Stomach (tissue), 9 donors: ENCODE measurements around the gene SLC38A11. TPM values are rescaled to one million over a fixed set of nuclear protein-coding genes. Genes with fewer than 3 reads are reported as not detected.
"Not testable (repeated sequence)": the region's sequence is repeated elsewhere in the genome, so short reads cannot be mapped to it uniquely, and the experiment has no call there.

Source experiments
- DNase-seq, 2 donors: peaks; one replicate each; pipeline versions ENCODE4 v3.0.0 to v3.0.0-alpha.2; 2013 to 2019
- H3K27ac ChIP-seq, 5 donors: fragments of 200-600 bp in 4 of 5; sonication (generic) in 4 of 5; one replicate each; pipeline ENCODE4 v1.5.1; 2013 to 2019; ENCODE audit warnings: mild to moderate bottlenecking in 1 of 5, moderate library complexity in 1 of 5
- H3K27me3 ChIP-seq, 3 donors: fragments of 200-600 bp; sonication (generic); one replicate each; pipeline ENCODE4 v1.5.1; 2017 to 2019; ENCODE audit warnings: mixed run types in 1 of 3
- H3K36me3 ChIP-seq, 4 donors: fragments of 200-600 bp; sonication (generic); 1 replicate in 3 of 4; 2 replicates in 1 of 4; pipeline ENCODE4 v1.5.1; 2016 to 2019
- H3K4me1 ChIP-seq, 4 donors: fragments of 200-600 bp; sonication (generic); one replicate each; pipeline ENCODE4 v1.5.1; 2016 to 2019
- H3K4me3 ChIP-seq, 4 donors: fragments of 200-600 bp; sonication (generic) in 3 of 4; one replicate each; pipeline ENCODE4 v1.5.1; 2016 to 2019; ENCODE audit warnings: mild to moderate bottlenecking in 1 of 4
- H3K9me3 ChIP-seq, 4 donors: fragments of 200-600 bp; sonication (generic); one replicate each; pipeline ENCODE4 v1.5.1; 2016 to 2019
- CTCF ChIP-seq, 7 experiments: fragments of 450-650 bp in 4 of 7; fragments of 200-600 bp in 3 of 7; sonication (generic) in 3 of 7; IDR thresholded peaks; one replicate each; pipeline ENCODE4 v1.5.1; 2016 to 2019; ENCODE audit warnings: antibody characterized with exemption in 7 of 7, control low read depth in 2 of 7, mild to moderate bottlenecking in 1 of 7
- EP300 ChIP-seq: sonication (generic); formaldehyde crosslinking; IDR thresholded peaks from one replicate; pipeline ENCODE4 v1.6.1; 2017; ENCODE audit warnings: antibody characterized with exemption
- POLR2A ChIP-seq, 4 donors: fragments of 450-650 bp; IDR thresholded peaks; one replicate each; pipeline ENCODE4 v1.6.1; 2016; ENCODE audit warnings: antibody characterized with exemption in 4 of 4, control low read depth in 2 of 4, mild to moderate bottlenecking in 1 of 4, moderate library complexity in 1 of 4
- POLR2AphosphoS5 ChIP-seq, 3 donors: sonication (generic); formaldehyde crosslinking; IDR thresholded peaks; one replicate each; pipeline ENCODE4 v1.6.1; 2016; ENCODE audit warnings: antibody characterized with exemption in 3 of 3
- WGBS, 5 donors: extraction: QIAGEN DNeasy Blood & Tissue Kit in 3 of 5; methylation state at CpG; one replicate each; pipeline versions ENCODE4 v1.1.5 to v1.1.7; 2013 to 2018; 5-methylcytosine and 5-hydroxymethylcytosine counted together
- intact Hi-C: fragments of 100-400 bp; cut with DNase I; formaldehyde crosslinking; loops from one replicate; pipeline ENCODE4 v1.15.1; 2023; ENCODE audit warnings: low total_unique reads
- polyA plus RNA-seq, 3 donors: library from polyadenylated mRNA; stranded (reverse); fragments of 200-250 nt; gene quantifications; one replicate each; pipeline ENCODE4 v1.2.3, GENCODE V29; 2013
- total RNA-seq, 5 donors: library from RNA; depleted of rRNA; stranded (reverse); fragments of >200 nt; gene quantifications; one replicate each; pipeline versions ENCODE4 v1.1.0 to v1.2.3, GENCODE V29; 2014 to 2016
- donor health status: healthy with polysubstance abuse.
- donor health status: Bipolar disorder and iron deficiency.
- donor health status: healthy.

SLC38A11 gene
- total and polyA plus RNA-seq, 8 donors = 1.3 to 54.3 (median 5.3) TPM; not detected in 1

- no peak for DNase-seq
- intact Hi-C loops = no loop called here
- TF ChIP-seq POLR2A (IDR thresholded peaks at IDR 0.05) (no peak), EP300 (no peak), CTCF (IDR thresholded peaks at IDR 0.05) (no peak), POLR2AphosphoS5 (IDR thresholded peaks at IDR 0.05) (no peak)
These were observed 94.7 kb downstream of the SLC38A11 start for GRCh38 chr2:164860694-164861042.

GRCh38 chr2:164859906-164860693, 95.2 kb downstream of the SLC38A11 start:
- H3K36me3 ChIP-seq, H3K9me3 ChIP-seq, H3K27ac ChIP-seq, H3K27me3 ChIP-seq, intact Hi-C loops, DNase-seq, H3K4me3 ChIP-seq: not testable (repeated sequence)
- peaks cover 0 to 10% (median 2%) of the 10 kb centered on the region in 4 donors for H3K4me1 ChIP-seq
- 85 to 93% (median 92%) methylated on average over 4 of the region's 4 CpGs for WGBS, 5 donors

More at GRCh38 chr2:164860694-164861042, 94.7 kb downstream of the SLC38A11 start:
- H3K4me3 ChIP-seq = no peak overlapping the region
- H3K36me3 ChIP-seq = no peaks in the 10 kb centered on the region
- no peaks in the 10 kb centered on the region for H3K27me3 ChIP-seq
- H3K9me3 ChIP-seq = no peaks in the 10 kb centered on the region
- H3K27ac ChIP-seq = no peak overlapping the region
- peaks cover 0 to 10% (median 2%) of the 10 kb centered on the region in 4 donors for H3K4me1 ChIP-seq

- Histone ChIP-seq H3K27me3 (no peaks in the 10 kb centered on the region), H3K27ac (no peak overlapping the region), H3K4me3 (no peak overlapping the region), H3K36me3 (no peaks in the 10 kb centered on the region), H3K4me1 (peaks cover 0 to 10% (median 2%) of the 10 kb centered on the region in 4 donors), H3K9me3 (no peaks in the 10 kb centered on the region)
- intact Hi-C loops = no loop called here
- no peak for TF ChIP-seq EP300
- TF ChIP-seq POLR2A (IDR thresholded peaks at IDR 0.05) = no peak
- TF ChIP-seq CTCF (IDR thresholded peaks at IDR 0.05) = no peak
- no peak for TF ChIP-seq POLR2AphosphoS5 (IDR thresholded peaks at IDR 0.05)
- 30 to 50% (median 32%) methylated on average over 2 of the region's 2 CpGs for WGBS, 5 donors
- DNase-seq = no peak
These were observed 96.0 kb downstream of the SLC38A11 start for GRCh38 chr2:164859251-164859818.

DNA sequence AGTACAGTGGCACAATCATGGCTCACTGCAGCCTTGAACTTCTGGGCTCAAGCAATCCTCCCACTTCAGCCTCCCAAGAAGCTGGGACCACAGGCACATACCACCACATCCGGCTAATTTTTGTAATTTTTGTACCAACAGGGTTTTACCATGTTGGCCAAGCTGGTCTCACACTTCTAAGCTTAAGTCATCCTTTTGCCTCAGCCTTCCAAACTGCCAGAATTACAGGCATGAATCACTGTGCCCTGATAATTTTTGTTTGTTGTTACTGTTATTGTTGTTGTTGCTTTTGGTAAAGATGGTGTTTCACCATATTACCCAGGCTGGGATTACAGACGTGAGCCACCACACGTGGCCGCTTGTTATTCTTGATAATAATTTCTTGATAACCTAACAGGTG, 103.2 kb downstream of the SLC38A11 start:
- Histone ChIP-seq H3K9me3 (no peaks in the 10 kb centered on the region), H3K36me3 (no peaks in the 10 kb centered on the region), H3K27ac (no peak overlapping the region), H3K4me3 (no peak overlapping the region), H3K27me3 (no peaks in the 10 kb centered on the region), H3K4me1 (peaks cover 0 to 30% (median 9%) of the 10 kb centered on the region in 4 donors)
- intact Hi-C loops = no loop called here
- TF ChIP-seq CTCF (IDR thresholded peaks at IDR 0.05) (no peak), POLR2A (IDR thresholded peaks at IDR 0.05) (no peak), EP300 (no peak), POLR2AphosphoS5 (IDR thresholded peaks at IDR 0.05) (no peak)
- DNase-seq = no peak
- WGBS, 5 donors = 44 to 86% (median 50%) methylated on average over 4 of the region's 4 CpGs

DNA sequence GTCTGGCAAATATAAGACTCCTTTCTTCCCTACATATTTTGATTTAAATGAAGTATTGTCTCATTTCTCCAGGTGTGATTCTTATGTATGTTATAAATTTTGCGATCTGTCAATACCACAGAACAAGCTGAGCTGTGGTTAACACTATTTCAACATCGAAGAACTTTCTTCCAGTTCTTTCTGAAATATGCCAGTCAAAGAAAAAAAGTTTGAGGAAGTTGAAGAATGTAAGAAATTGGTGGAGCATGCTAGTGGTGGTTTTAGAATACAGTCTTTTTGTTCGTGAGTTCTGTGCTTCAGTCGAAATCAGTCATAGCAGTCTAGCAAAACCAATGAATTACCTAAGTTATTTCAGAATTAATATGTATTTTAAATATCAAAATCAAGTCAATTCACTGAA, 105.1 kb downstream of the SLC38A11 start:
- Histone ChIP-seq H3K36me3 (no peaks in the 10 kb centered on the region), H3K4me3 (no peak overlapping the region), H3K27me3 (no peaks in the 10 kb centered on the region), H3K27ac (peak overlapping the region in 3 of 5 donors; percentile 1 to 12 (median 11)), H3K4me1 (peaks cover 0 to 30% (median 9%) of the 10 kb centered on the region in 4 donors), H3K9me3 (no peaks in the 10 kb centered on the region)
- TF ChIP-seq EP300 = no peak
- no peak for TF ChIP-seq POLR2AphosphoS5 (IDR thresholded peaks at IDR 0.05)
- no peak for TF ChIP-seq POLR2A (IDR thresholded peaks at IDR 0.05)
- intact Hi-C loops = no loop called here
- WGBS, 5 donors = 22 to 47% (median 41%) methylated on average over 4 of the region's 4 CpGs
- DNase-seq = peak in 1 of 2 donors; percentile 21
